HG03571 (cell line): ENCODE results near the gene TEX22.
A peak's percentile ranks its signal among the peaks of the same experiment; 100 is the strongest.
"Not testable (repeated sequence)": the region's sequence is repeated elsewhere in the genome, so short reads cannot be mapped to it uniquely, and the experiment has no call there.

Experiments
- ATAC-seq: cut with Tn5 transposase; IDR thresholded peaks from one replicate; pipeline ENCODE4 v1.9.1; 2021; ENCODE audit not compliant: unreplicated experiment

Gene TEX22

GRCh38 chr14:105398044-105398725 lies at the start of gene TEX22:
Gene TEX22, plus strand, starts transcription at chr14:105398538. Its CDS starts 803 bp downstream, at chr14:105399341.
- ATAC-seq: peak; percentile 76

GRCh38 chr14:105348945-105349699 lies 49.2 kb upstream of the TEX22 start:
- no peak for ATAC-seq

GRCh38 chr14:105349992-105350391 lies 48.3 kb upstream of the TEX22 start:
- no peak for ATAC-seq

GRCh38 chr14:105350450-105351244 lies 47.7 kb upstream of the TEX22 start:
- ATAC-seq: no peak

- ATAC-seq: no peak
Measured at GRCh38 chr14:105351410-105351809, 46.9 kb upstream of the TEX22 start.

GRCh38 chr14:105351920-105352851 lies 46.2 kb upstream of the TEX22 start:
- ATAC-seq: no peak

- no peak for ATAC-seq
Measured at GRCh38 chr14:105353136-105353535, 45.2 kb upstream of the TEX22 start.

GRCh38 chr14:105354541-105354940 lies 43.8 kb upstream of the TEX22 start:
- no peak for ATAC-seq

- no peak for ATAC-seq
Measured at GRCh38 chr14:105355049-105355575, 43.2 kb upstream of the TEX22 start.

GRCh38 chr14:105355850-105356604 lies 42.3 kb upstream of the TEX22 start:
- ATAC-seq: no peak

GRCh38 chr14:105356927-105357326 lies 41.4 kb upstream of the TEX22 start:
- no peak for ATAC-seq

GRCh38 chr14:105357626-105358025 lies 40.7 kb upstream of the TEX22 start:
- ATAC-seq: no peak

GRCh38 chr14:105358140-105358846 lies 40.0 kb upstream of the TEX22 start:
- no peak for ATAC-seq

- ATAC-seq: no peak
Measured at GRCh38 chr14:105358943-105359342, 39.4 kb upstream of the TEX22 start.

- ATAC-seq: not testable (repeated sequence)
Measured at GRCh38 chr14:105361412-105361811, 36.9 kb upstream of the TEX22 start.

GRCh38 chr14:105363847-105364708 lies 34.3 kb upstream of the TEX22 start:
- no peak for ATAC-seq

GRCh38 chr14:105365101-105365500 lies 33.2 kb upstream of the TEX22 start:
- ATAC-seq: no peak

- no peak for ATAC-seq
Measured at GRCh38 chr14:105365681-105366080, 32.7 kb upstream of the TEX22 start.
